Pulmonary artery endothelial cell (primary cell): ENCODE results near the gene COPG2. TPM values are rescaled to one million over a fixed set of nuclear protein-coding genes. Genes with fewer than 3 reads are reported as not detected.

ENCODE experiments used
- DNase-seq: peaks from one replicate; pipeline ENCODE4 v3.0.0-alpha.2; 2011; ENCODE audit warnings: low read depth, low spot score
- total RNA-seq: library from RNA; depleted of rRNA; stranded (reverse); fragments of >200 nt; gene quantifications from 2 replicates; pipeline ENCODE4 v1.2.3, GENCODE V29; 2014

COPG2 gene
- total RNA-seq, 1 donor from 2014 or later, result 22.2 TPM

- DNase-seq, result no peak
Observed at GRCh38 chr7:130475776-130476175, 192.8 kb downstream of the COPG2 start.

GRCh38 chr7:130473876-130474275 is 194.7 kb downstream of the COPG2 start:
- no peak for DNase-seq

GRCh38 chr7:130473289-130473688 is 195.3 kb downstream of the COPG2 start:
- no peak for DNase-seq

GRCh38 chr7:130471974-130472373 is 196.6 kb downstream of the COPG2 start:
- DNase-seq, result no peak

GRCh38 chr7:130468612-130469011 is 199.9 kb downstream of the COPG2 start:
- no peak for DNase-seq

GRCh38 chr7:130463553-130464434 is 204.8 kb downstream of the COPG2 start:
- no peak for DNase-seq

GRCh38 chr7:130461272-130461671 is 207.3 kb downstream of the COPG2 start:
- DNase-seq, result no peak

- DNase-seq, result no peak
Observed at GRCh38 chr7:130458257-130458656, 210.3 kb downstream of the COPG2 start.

Other genes starting within 250 kb of the COPG2 start
- gene CEP41, start 227.7 kb downstream of the COPG2 start, total RNA-seq, result 6.3 and 17.3 TPM in 2 replicates
- 5.3 and 8.4 TPM in 2 replicates for gene MEST, start 176.7 kb downstream of the COPG2 start, total RNA-seq
- gene TSGA13, start 17.8 kb upstream of the COPG2 start, total RNA-seq, result not detected in 2 replicates
- not detected in 2 replicates for gene KLF14, start 65.5 kb upstream of the COPG2 start, total RNA-seq